Left ventricle myocardium inferior (tissue), 1 donor: Measurements from ENCODE around the gene SLC28A3. TPM values are rescaled to one million over a fixed set of nuclear protein-coding genes. Genes with fewer than 3 reads are reported as not detected.
"Not testable (repeated sequence)": the region's sequence is repeated elsewhere in the genome, so short reads cannot be mapped to it uniquely, and the experiment has no call there.

ENCODE experiments used
- DNase-seq: peaks from one replicate; pipeline ENCODE4 v3.0.0-alpha.2; 2020
- H3K27ac ChIP-seq: fragments of 200-600 bp; replicated peaks from 2 replicates; pipeline ENCODE4 v1.8.0; 2021
- H3K27me3 ChIP-seq: fragments of 200-600 bp; 2 replicates; pipeline ENCODE4 v1.8.0; 2021; ENCODE audit warnings: low read depth
- H3K36me3 ChIP-seq: fragments of 200-600 bp; 2 replicates; pipeline ENCODE4 v1.8.0; 2021
- H3K4me1 ChIP-seq: fragments of 200-600 bp; 2 replicates; pipeline ENCODE4 v1.8.0; 2021
- H3K4me3 ChIP-seq: fragments of 200-600 bp; 2 replicates; pipeline ENCODE4 v1.8.0; 2021; ENCODE audit warnings: mild to moderate bottlenecking, moderate library complexity
- H3K9me3 ChIP-seq: fragments of 200-600 bp; replicated peaks from 2 replicates; pipeline ENCODE4 v1.8.0; 2021
- intact Hi-C: fragments of 100-400 bp; cut with micrococcal nuclease; formaldehyde crosslinking; loops from one replicate; pipeline ENCODE4 v1.11.0; 2022
- long read RNA-seq: library from polyadenylated mRNA; unstranded; transcript quantifications from one replicate; pipeline ENCODE4 v2.0.0, GENCODE V29; 2021
- total RNA-seq: library from RNA; stranded (reverse); fragmentation: NEBNext Ultra II Directional; extraction: Animal tissue kit (Norgen Biotek cat#: 25700); gene quantifications from one replicate; pipeline ENCODE4 v1.2.1, GENCODE V29; 2021
- TF ChIP-seq, protein P1 (sequence below): fragments of 200-600 bp; IDR thresholded peaks from 2 replicates; pipeline ENCODE4 v1.8.0; 2021; ENCODE audit warnings: antibody characterized with exemption, mild to moderate bottlenecking, borderline replicate concordance
- donor health status: DM: no; HTN: yes; CAD: no; lungs with severe emphysema.

SLC28A3 gene, protein sequence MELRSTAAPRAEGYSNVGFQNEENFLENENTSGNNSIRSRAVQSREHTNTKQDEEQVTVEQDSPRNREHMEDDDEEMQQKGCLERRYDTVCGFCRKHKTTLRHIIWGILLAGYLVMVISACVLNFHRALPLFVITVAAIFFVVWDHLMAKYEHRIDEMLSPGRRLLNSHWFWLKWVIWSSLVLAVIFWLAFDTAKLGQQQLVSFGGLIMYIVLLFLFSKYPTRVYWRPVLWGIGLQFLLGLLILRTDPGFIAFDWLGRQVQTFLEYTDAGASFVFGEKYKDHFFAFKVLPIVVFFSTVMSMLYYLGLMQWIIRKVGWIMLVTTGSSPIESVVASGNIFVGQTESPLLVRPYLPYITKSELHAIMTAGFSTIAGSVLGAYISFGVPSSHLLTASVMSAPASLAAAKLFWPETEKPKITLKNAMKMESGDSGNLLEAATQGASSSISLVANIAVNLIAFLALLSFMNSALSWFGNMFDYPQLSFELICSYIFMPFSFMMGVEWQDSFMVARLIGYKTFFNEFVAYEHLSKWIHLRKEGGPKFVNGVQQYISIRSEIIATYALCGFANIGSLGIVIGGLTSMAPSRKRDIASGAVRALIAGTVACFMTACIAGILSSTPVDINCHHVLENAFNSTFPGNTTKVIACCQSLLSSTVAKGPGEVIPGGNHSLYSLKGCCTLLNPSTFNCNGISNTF
- total RNA-seq = 0.16 TPM
- long read RNA-seq = 0 reads

GRCh38 chr9:84340535-84340934, at the start of gene SLC28A3:
Gene SLC28A3, minus strand, starts transcription at chr9:84340758. Its CDS starts 125 bp downstream, at chr9:84340633.
- TF ChIP-seq, protein P1, sequence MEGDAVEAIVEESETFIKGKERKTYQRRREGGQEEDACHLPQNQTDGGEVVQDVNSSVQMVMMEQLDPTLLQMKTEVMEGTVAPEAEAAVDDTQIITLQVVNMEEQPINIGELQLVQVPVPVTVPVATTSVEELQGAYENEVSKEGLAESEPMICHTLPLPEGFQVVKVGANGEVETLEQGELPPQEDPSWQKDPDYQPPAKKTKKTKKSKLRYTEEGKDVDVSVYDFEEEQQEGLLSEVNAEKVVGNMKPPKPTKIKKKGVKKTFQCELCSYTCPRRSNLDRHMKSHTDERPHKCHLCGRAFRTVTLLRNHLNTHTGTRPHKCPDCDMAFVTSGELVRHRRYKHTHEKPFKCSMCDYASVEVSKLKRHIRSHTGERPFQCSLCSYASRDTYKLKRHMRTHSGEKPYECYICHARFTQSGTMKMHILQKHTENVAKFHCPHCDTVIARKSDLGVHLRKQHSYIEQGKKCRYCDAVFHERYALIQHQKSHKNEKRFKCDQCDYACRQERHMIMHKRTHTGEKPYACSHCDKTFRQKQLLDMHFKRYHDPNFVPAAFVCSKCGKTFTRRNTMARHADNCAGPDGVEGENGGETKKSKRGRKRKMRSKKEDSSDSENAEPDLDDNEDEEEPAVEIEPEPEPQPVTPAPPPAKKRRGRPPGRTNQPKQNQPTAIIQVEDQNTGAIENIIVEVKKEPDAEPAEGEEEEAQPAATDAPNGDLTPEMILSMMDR = no peak
- no peak for DNase-seq
- Histone ChIP-seq H3K36me3 (no peaks in the 10 kb centered on the region), H3K9me3 (no peaks in the 10 kb centered on the region), H3K27me3 (no peaks in the 10 kb centered on the region), H3K4me3 (no peak within 1 kb of the TSS), H3K27ac (peak within 1 kb of the TSS; percentile 80), H3K4me1 (peaks cover 36% of the 10 kb centered on the region)
- intact Hi-C loops = no loop called here

DNA sequence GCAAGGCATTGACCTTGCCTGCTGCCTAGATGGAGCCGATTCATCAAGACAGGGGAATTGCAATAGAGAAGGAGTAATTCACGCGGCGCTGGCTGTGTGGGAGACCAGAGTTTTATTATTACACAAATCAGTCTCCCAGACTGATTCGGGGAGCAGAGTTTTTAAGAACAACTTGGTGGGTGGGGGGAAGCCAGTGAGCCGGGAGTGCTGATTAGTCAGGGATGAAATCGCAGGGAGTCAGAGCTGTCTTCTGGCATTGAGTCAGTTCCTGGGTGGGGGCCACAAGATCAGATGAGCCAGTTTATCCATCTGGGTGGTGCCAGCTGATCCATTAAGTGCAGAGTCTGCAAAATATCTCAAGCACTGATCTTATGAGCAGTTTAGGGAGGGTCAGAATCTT, 49.7 kb upstream of the SLC28A3 start:
- H3K9me3 ChIP-seq, intact Hi-C loops, DNase-seq: not testable (repeated sequence)

DNA sequence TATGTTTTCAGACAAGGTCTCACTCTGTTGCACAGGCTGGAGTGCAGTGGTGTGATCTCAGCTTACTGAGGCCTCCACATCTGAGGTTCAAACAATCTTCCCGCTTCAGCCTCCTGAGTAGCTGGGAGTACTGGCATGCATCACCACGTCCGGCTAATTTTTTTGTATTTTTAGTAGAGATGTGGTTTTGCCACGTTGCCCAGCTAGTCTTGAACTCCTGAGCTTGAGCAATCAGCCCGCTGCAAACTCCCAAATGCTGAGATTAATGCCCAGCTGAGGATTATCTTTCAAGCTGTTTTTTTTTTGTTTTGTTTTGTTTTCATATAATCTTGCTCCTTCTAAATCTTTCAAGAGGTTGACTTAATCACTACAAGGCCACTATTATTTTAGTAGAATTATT, 47.3 kb upstream of the SLC28A3 start:
- Histone ChIP-seq H3K27ac (no peak overlapping the region), H3K36me3 (no peaks in the 10 kb centered on the region), H3K27me3 (peaks cover 9% of the 10 kb centered on the region), H3K4me1 (peaks cover 11% of the 10 kb centered on the region), H3K9me3 (no peaks in the 10 kb centered on the region), H3K4me3 (no peak overlapping the region)
- TF ChIP-seq, protein P1 = no peak
- intact Hi-C loops = no loop called here
- no peak for DNase-seq

More for the DNA sequence above, 49.7 kb upstream of the SLC28A3 start:
- not testable (repeated sequence) for H3K4me3 ChIP-seq, H3K4me1 ChIP-seq, H3K36me3 ChIP-seq, H3K27ac ChIP-seq
- peaks cover 25% of the 10 kb centered on the region for H3K27me3 ChIP-seq

GRCh38 chr9:84386753-84387152, 46.2 kb upstream of the SLC28A3 start:
- Histone ChIP-seq H3K27ac (no peak overlapping the region), H3K4me1 (peaks cover 12% of the 10 kb centered on the region), H3K27me3 (no peaks in the 10 kb centered on the region), H3K9me3 (no peaks in the 10 kb centered on the region), H3K4me3 (no peak overlapping the region), H3K36me3 (no peaks in the 10 kb centered on the region)
- no peak for DNase-seq
- intact Hi-C loops = no loop called here
- TF ChIP-seq, protein P1 = no peak

- no peak overlapping the region for H3K27ac ChIP-seq
- H3K4me3 ChIP-seq = no peak overlapping the region
- H3K4me1 ChIP-seq = peaks cover 15% of the 10 kb centered on the region
- TF ChIP-seq, protein P1 = no peak
- no peaks in the 10 kb centered on the region for H3K9me3 ChIP-seq
- H3K36me3 ChIP-seq = no peaks in the 10 kb centered on the region
- DNase-seq = no peak
- no peaks in the 10 kb centered on the region for H3K27me3 ChIP-seq
- intact Hi-C loops = no loop called here
These were observed 45.0 kb upstream of the SLC28A3 start for GRCh38 chr9:84385386-84386040.
